ENCODE results near the gene CBLB. TPM values are rescaled to one million over a fixed set of nuclear protein-coding genes. Genes with fewer than 3 reads are reported as not detected.

Gene CBLB
- total and polyA plus RNA-seq, 7 donors, result 4.2 to 18.2 (median 12.1) TPM

DNA sequence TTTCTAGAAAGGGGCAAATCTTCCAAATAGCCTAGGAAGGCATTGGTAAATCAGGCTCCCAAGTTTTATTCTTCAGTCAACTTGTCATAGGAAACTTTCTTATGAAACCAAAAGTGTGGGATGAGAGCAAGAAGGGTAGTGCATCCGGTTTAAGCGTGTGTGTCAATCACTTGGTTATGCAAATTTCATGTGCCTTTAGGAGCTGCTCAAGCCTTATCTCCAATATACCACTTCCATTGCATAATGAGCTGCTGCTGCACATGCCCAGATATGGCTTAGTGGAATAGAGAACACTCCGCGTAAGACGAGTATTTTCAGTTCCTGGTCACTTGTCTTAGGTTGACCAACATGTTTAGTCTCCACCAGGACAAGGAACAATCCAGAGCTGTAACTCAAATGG lies 242.1 kb downstream of the CBLB start:
- ATAC-seq (no peak), DNase-seq (no peak)
- 93 to 96% (median 94%) methylated on average over 5 of the region's 5 CpGs for WGBS, 3 donors
- Histone ChIP-seq H3K36me3 (ENCODE audit: insufficient read depth in 1 of 2, low read depth in 1 of 2) (no peaks in the 10 kb centered on the region), H3K27ac (no peak overlapping the region), H3K9me3 (no peaks in the 10 kb centered on the region), H3K27me3 (ENCODE audit: insufficient read depth in 3 of 3, low read length in 2 of 3) (no peaks in the 10 kb centered on the region), H3K4me1 (no peaks in the 10 kb centered on the region), H3K4me3 (no peak overlapping the region)
- TF ChIP-seq CTCF (IDR thresholded peaks at IDR 0.05), result no peak
- intact Hi-C loops (cut with DNase I), result no loop called here

- no peak for TF ChIP-seq CTCF (IDR thresholded peaks at IDR 0.05)
- Histone ChIP-seq H3K27ac (no peak overlapping the region), H3K36me3 (ENCODE audit: insufficient read depth in 1 of 2, low read depth in 1 of 2) (no peaks in the 10 kb centered on the region), H3K9me3 (no peaks in the 10 kb centered on the region), H3K4me1 (no peaks in the 10 kb centered on the region), H3K27me3 (ENCODE audit: insufficient read depth in 3 of 3, low read length in 2 of 3) (no peaks in the 10 kb centered on the region), H3K4me3 (no peak overlapping the region)
- no peak for DNase-seq
- intact Hi-C loops (cut with DNase I), result no loop called here
- no peak for ATAC-seq
These were observed 246.6 kb downstream of the CBLB start for GRCh38 chr3:105622169-105622568.

DNA sequence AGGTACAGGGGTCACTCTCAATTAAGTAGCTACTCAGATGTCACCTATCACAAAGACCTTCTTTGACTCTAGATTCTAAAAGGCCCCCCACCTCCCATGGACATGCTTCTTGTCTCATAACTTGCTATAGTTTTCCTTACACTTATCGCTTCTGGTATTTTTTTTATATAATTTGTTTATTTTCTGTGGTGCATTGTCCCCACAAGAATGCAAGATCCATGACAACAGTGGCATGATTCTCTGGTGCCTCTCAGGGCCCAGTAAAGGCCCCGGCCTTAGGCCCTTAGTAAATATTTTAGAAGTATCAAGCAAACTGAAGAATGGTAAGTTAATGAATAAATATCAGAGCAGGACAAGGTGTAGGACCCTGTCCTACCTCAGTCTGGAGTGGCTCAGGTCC lies 248.6 kb downstream of the CBLB start:
- WGBS, 3 donors, result 94 to 97% (median 94%) methylated on average over 2 of the region's 2 CpGs
- ATAC-seq (no peak), DNase-seq (no peak)
- Histone ChIP-seq H3K4me3 (no peak overlapping the region), H3K27me3 (ENCODE audit: insufficient read depth in 3 of 3, low read length in 2 of 3) (no peaks in the 10 kb centered on the region), H3K4me1 (no peaks in the 10 kb centered on the region), H3K27ac (no peak overlapping the region), H3K9me3 (no peaks in the 10 kb centered on the region), H3K36me3 (ENCODE audit: insufficient read depth in 1 of 2, low read depth in 1 of 2) (no peaks in the 10 kb centered on the region)
- intact Hi-C loops (cut with DNase I), result no loop called here
- no peak for TF ChIP-seq CTCF (IDR thresholded peaks at IDR 0.05)

DNA sequence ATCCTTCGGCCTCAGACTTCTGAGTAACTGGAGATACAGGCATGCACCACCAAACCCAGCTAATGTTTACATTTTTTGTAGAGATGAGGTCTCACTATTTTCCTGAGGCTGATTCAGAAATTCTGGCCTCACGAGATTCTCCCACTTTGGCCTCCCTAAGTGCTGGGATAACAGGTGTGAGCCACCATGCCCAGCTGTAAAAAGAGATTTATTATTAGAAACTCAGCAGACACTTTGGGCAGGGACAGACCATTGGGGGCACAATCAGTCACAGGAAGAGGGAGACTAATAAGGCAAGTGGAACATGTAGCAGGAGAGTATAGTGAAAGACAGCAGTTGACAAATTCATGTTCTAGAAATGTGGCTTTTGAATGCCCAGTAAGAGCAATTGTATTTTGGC lies 249.2 kb downstream of the CBLB start:
- 79 to 88% (median 84%) methylated on average over 2 of the region's 2 CpGs for WGBS, 3 donors
- Histone ChIP-seq H3K27ac (no peak overlapping the region), H3K36me3 (ENCODE audit: insufficient read depth in 1 of 2, low read depth in 1 of 2) (no peaks in the 10 kb centered on the region), H3K9me3 (no peaks in the 10 kb centered on the region), H3K4me1 (no peaks in the 10 kb centered on the region), H3K27me3 (ENCODE audit: insufficient read depth in 3 of 3, low read length in 2 of 3) (no peaks in the 10 kb centered on the region), H3K4me3 (no peak overlapping the region)
- TF ChIP-seq CTCF (IDR thresholded peaks at IDR 0.05), result no peak
- DNase-seq (no peak), ATAC-seq (no peak)
- intact Hi-C loops (cut with DNase I), result no loop called here

- Histone ChIP-seq H3K4me1 (no peaks in the 10 kb centered on the region), H3K36me3 (ENCODE audit: insufficient read depth in 1 of 2, low read depth in 1 of 2) (no peaks in the 10 kb centered on the region), H3K27me3 (ENCODE audit: insufficient read depth in 3 of 3, low read length in 2 of 3) (no peaks in the 10 kb centered on the region), H3K9me3 (no peaks in the 10 kb centered on the region), H3K27ac (no peak overlapping the region), H3K4me3 (no peak overlapping the region)
- intact Hi-C loops (cut with DNase I), result no loop called here
- 70 to 82% (median 78%) methylated on average over 5 of the region's 5 CpGs for WGBS, 3 donors
- ATAC-seq (no peak), DNase-seq (no peak)
- no peak for TF ChIP-seq CTCF (IDR thresholded peaks at IDR 0.05)
These were observed 250.3 kb downstream of the CBLB start for GRCh38 chr3:105618556-105618955.

Data from psoas muscle (tissue), 8 donors.